Muscle layer of duodenum (tissue), 2 donors: Measurements from ENCODE around the gene STK24.

Experiments
- H3K27ac ChIP-seq: one replicate; pipeline ENCODE4 v1.7.0; 2013; ENCODE audit warnings: mild to moderate bottlenecking, low read length
- H3K27me3 ChIP-seq: one replicate; pipeline ENCODE4 v1.7.0; 2013; ENCODE audit warnings: low read depth, mild to moderate bottlenecking, control low read depth, low read length
- H3K36me3 ChIP-seq, 2 donors: one replicate each; pipeline ENCODE4 v1.7.0; 2013; ENCODE audit warnings: low read length in 2 of 2, control low read depth in 1 of 2, mild to moderate bottlenecking in 1 of 2; ENCODE audit not compliant: insufficient read depth in 2 of 2, control insufficient read depth in 1 of 2
- H3K4me1 ChIP-seq, 2 donors: one replicate each; pipeline ENCODE4 v1.7.0; 2013; ENCODE audit warnings: low read length in 2 of 2, mild to moderate bottlenecking in 2 of 2, control low read depth in 1 of 2, moderate library complexity in 1 of 2; ENCODE audit not compliant: insufficient read depth in 2 of 2, control insufficient read depth in 1 of 2
- H3K4me3 ChIP-seq, 2 donors: one replicate each; pipeline ENCODE4 v1.7.0; 2013; ENCODE audit warnings: low read length in 2 of 2, low read depth in 1 of 2, mild to moderate bottlenecking in 1 of 2
- H3K9me3 ChIP-seq, 2 donors: one replicate each; pipeline ENCODE4 v1.7.0; 2013; ENCODE audit warnings: low read length in 2 of 2, control low read depth in 1 of 2, mild to moderate bottlenecking in 1 of 2; ENCODE audit not compliant: control insufficient read depth in 1 of 2
- donor health status: healthy.

The STK24 gene

DNA sequence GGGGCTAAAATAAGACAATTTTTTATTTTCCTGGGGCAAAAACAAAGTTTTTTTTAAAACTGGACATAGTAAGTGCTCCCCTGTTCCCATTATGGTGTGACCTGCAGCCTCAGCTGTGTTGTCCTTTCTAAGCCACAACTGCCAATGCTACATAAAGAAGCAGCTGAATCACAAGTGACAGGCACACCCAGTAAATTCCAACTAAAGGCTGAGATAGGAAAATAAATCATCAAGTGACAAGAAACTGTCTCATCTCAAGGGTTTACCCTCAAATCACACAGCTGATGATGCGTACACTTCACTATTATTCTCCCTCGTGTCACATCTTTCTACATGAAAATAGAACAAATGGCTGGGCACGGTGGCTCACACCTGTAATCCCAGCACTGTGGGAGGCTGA, 28.7 kb downstream of the STK24 start:
- Histone ChIP-seq H3K4me1 (peaks cover 17 to 27% of the 10 kb centered on the region in 2 donors), H3K27ac (no peak overlapping the region), H3K36me3 (peaks cover 6 to 14% of the 10 kb centered on the region in 2 donors), H3K9me3 (no peaks in the 10 kb centered on the region), H3K27me3 (no peaks in the 10 kb centered on the region), H3K4me3 (no peak overlapping the region)

DNA sequence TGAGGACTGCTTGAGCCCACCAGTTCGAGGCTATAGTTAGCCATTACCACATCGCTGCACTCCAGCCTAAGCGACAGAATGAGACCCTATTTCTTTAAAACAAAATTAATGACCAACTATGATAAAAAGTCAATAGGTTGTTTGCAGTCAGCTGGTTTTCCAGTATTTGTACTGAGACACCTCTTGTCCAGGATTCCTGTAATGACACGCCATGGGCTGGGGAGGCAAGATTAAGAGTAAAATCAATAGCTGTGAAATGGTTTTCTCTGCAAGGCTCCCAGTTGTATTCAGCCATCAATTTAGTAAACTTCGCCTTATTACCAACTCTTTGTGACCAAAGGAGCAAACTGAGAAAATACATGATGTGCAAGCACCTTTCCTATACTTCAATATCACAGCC, 29.5 kb downstream of the STK24 start:
- H3K4me1 ChIP-seq = peaks cover 25 to 32% of the 10 kb centered on the region in 2 donors
- H3K36me3 ChIP-seq = peaks cover 6 to 14% of the 10 kb centered on the region in 2 donors
- H3K27me3 ChIP-seq = no peaks in the 10 kb centered on the region
- no peaks in the 10 kb centered on the region for H3K9me3 ChIP-seq
- no peak overlapping the region for H3K4me3 ChIP-seq
- no peak overlapping the region for H3K27ac ChIP-seq

DNA sequence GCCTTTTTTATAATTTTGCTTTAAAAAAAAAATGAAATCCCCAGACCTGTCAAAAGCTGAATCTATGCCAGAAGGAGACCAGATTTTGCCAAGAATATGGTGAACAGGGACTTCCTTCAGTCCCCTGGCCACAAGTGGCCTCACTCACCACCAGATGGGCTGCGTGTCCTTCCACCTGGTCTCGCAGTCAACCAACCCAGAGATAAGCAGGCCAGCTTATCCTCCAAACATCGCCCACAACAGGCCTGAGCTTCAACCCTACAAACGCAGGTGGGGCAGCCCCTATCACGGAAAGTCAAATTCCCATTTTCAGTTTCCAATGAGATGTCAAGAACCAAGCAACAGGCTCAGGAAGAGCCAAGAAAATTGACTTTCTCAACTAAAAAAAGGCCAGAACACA, 30.5 kb downstream of the STK24 start:
- Histone ChIP-seq H3K4me1 (peaks cover 28 to 43% of the 10 kb centered on the region in 2 donors), H3K27ac (no peak overlapping the region), H3K4me3 (no peak overlapping the region), H3K27me3 (no peaks in the 10 kb centered on the region), H3K9me3 (no peaks in the 10 kb centered on the region), H3K36me3 (peaks cover 6 to 13% of the 10 kb centered on the region in 2 donors)

DNA sequence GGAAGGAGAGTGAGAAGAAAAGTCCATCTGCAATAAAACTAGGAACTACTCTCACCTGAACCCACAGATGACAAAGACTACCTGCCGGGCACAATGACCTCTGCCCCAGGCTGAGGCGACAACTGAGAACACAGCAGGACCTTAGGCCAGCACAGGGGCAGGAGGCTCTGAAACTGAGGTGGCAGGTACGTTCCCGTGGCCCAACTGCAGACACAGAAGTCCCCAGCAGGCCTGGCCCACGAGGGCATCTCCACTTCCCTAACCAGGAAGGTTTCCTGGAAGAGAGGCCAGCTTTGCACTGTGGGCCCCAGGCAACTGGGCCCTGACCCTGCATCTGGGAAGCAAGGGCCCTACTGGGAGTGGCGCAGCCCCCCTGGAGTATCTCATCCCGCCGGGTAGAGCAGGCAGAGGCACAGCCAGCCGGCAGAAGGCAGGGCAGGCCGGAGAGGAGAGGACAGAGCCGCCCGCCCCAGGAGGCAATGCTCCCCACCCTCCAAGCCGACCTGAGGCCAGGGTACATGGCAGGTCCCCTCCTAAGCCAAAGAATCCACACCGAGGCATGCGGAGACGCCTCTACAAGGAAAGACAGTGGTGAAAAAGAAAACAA, 32.7 kb downstream of the STK24 start:
- H3K27me3 ChIP-seq = no peaks in the 10 kb centered on the region
- H3K27ac ChIP-seq = no peak overlapping the region
- peaks cover 3 to 6% of the 10 kb centered on the region in 2 donors for H3K36me3 ChIP-seq
- H3K4me3 ChIP-seq = no peak overlapping the region
- H3K9me3 ChIP-seq = no peaks in the 10 kb centered on the region
- peaks cover 34 to 57% of the 10 kb centered on the region in 2 donors for H3K4me1 ChIP-seq

DNA sequence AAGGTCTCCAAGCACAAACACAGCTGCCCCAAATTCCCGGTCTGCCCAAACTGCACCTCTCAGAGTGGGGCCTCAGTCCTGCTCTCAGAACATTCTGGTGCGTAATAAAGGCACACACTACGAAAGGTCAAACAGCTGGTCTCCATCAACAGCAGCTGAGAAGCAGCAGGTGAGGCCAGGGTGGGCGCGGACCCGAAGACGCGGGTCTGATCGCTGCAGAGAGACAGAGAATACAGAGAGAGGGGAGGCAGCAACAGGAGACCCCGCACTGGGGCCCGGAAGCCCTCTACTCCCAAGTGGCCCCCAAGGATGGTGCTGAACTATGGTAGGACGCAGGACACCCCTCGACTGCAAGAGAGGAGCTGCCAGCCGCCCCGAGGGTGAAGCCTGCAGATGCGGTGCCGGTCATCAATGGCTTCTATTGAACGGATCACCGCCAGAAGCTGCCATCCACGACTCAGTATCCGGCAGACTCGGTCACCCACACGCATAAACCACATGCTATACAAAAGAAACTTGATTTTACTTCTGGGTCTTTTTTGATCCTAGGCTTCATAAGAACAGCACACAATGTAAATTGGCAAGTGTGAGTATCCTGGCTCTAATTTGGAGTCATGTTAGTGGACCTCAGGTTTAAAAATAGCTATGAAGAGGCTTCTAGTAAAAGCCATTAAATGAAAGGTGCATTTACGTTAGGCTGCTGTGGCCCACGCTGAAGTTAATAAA, 33.4 kb downstream of the STK24 start:
- peak overlapping the region in 1 of 2 donors; percentile 5 for H3K4me3 ChIP-seq
- peaks cover 0 to 6% of the 10 kb centered on the region in 2 donors for H3K36me3 ChIP-seq
- peaks cover 34 to 57% of the 10 kb centered on the region in 2 donors for H3K4me1 ChIP-seq
- peak overlapping the region; percentile 68 for H3K27ac ChIP-seq
- H3K27me3 ChIP-seq = no peaks in the 10 kb centered on the region
- no peaks in the 10 kb centered on the region for H3K9me3 ChIP-seq

DNA sequence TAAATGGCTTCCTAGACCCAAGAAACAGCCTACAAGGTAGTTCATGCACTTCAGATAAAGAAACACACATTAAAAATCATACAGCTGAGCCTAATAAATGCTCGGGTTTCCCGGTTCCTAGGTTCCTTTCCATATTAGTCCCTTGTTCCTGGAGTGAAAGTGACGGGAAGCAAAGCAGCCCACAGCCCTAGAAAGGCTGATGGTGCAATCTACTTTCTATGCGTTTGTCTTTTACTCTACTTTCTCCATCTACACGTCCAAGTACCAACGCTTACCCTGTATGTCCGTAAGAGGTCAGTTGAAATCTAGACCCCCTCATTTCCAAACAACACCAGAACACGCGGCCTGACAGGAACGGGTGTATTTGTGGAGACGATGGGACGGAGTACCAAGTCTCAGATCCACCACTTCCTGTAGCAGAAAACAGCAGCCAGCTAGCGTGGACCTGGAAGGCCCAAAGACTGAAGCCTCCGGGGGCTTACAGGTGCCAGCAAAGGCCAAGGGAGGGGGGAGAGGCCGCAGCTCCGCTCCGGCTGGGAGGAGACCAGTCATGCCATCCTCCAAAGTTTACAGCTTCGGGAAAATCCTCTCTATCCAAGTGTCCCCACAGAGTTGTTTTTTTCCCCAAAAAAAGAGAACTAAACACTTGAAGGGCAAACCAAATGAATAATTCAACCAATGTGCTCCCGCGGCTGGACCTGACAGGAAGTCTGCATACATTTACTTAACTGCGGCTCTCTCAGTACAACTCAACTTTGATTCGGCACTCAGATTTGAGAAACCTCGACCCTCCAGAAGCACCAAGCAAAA, 34.1 kb downstream of the STK24 start:
- Histone ChIP-seq H3K4me3 (peak overlapping the region in 1 of 2 donors; percentile 5), H3K4me1 (peaks cover 28 to 57% of the 10 kb centered on the region in 2 donors), H3K27ac (peak overlapping the region; percentile 68)

DNA sequence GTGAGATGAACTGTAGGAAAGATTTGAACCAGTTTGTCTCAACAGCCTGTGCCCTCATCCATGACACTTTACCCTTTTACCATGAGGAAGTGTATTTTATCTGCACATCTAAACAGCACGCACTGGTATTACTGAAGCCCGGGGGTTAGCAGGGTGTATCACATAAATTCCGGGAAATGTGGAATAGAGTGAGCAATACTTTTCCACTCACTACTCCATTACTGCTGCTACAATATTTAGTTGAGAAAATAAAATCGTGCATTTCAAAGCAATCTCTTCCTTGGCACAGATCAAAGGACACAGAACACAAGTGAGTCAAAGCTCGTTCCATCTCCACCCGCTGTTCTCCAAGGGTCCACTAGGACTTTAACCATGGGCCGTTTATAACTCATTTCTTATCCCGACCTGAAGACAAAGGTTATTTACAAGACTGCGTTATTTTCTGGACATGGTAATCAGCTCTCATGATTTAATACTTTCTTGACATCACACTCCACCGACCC, 35.2 kb downstream of the STK24 start:
- H3K4me3 ChIP-seq = no peak overlapping the region
- no peaks in the 10 kb centered on the region for H3K27me3 ChIP-seq
- peak overlapping the region; percentile 17 for H3K27ac ChIP-seq
- H3K4me1 ChIP-seq = peaks cover 26 to 57% of the 10 kb centered on the region in 2 donors
- no peaks in the 10 kb centered on the region for H3K9me3 ChIP-seq
- H3K36me3 ChIP-seq = no peaks in the 10 kb centered on the region

More for the DNA sequence above, 34.1 kb downstream of the STK24 start:
- Histone ChIP-seq H3K36me3 (peaks cover 0 to 2% of the 10 kb centered on the region in 2 donors), H3K27me3 (no peaks in the 10 kb centered on the region), H3K9me3 (no peaks in the 10 kb centered on the region)

DNA sequence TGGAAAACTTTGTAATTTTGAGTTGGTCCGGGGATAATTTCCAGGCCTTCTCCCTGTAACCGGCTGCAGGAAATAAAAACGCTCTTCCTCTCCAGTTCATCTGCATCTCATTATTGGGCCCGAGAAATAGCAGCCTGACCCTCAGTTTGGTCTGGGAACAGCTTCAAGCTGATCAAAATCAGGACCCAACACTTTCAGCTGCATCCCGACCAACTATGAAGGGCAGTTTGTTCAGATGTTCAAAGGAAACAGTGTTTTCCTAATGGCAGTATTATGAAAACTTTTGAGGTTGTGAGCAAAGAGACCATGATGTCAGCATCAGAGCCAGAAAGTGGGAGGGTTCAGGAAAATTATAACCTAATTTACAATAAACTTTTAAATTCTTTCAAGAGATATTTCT, 35.7 kb downstream of the STK24 start:
- Histone ChIP-seq H3K4me3 (no peak overlapping the region), H3K4me1 (peaks cover 26 to 55% of the 10 kb centered on the region in 2 donors), H3K27ac (peak overlapping the region; percentile 17), H3K36me3 (no peaks in the 10 kb centered on the region), H3K27me3 (no peaks in the 10 kb centered on the region), H3K9me3 (no peaks in the 10 kb centered on the region)

DNA sequence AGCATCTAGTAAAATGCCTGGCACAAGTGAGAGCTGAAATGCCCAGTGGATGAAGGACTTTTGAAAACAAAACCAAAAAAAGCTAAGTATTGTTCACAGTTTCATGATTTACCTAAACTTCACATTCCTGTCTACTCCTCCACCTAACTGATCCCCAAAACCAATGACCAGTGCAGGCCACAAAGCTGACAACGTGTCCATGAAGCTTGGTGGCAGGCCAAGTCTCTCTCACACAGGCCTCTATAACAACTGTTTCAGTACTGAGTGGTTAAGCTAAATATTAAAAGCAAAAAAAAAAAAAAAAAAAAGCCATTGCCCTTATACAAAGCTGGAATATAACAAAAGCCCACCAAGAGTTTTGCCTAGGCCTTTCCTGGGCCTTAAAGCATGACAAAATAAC, 36.4 kb downstream of the STK24 start:
- Histone ChIP-seq H3K27me3 (no peaks in the 10 kb centered on the region), H3K36me3 (no peaks in the 10 kb centered on the region), H3K4me1 (peaks cover 26 to 58% of the 10 kb centered on the region in 2 donors), H3K4me3 (no peak overlapping the region), H3K27ac (no peak overlapping the region), H3K9me3 (no peaks in the 10 kb centered on the region)

DNA sequence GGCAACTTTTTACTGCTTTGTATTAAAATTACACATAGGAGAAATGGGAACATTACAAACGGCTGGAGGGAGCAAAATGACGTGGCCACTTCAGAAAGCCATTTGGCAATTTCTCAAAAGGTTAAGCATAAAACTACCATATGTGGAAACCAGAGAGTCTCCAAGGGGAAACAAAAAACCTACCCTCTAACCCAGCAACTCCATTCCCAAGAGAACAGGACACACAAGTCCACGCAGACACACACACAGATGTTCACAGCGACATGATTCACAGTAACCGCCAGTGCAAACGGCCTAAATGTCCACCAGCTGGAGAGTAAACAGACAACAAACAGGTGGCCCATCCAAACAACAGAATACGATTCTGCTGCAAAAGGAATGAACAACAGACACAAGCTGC, 37.2 kb downstream of the STK24 start:
- Histone ChIP-seq H3K27ac (no peak overlapping the region), H3K4me3 (no peak overlapping the region), H3K27me3 (no peaks in the 10 kb centered on the region), H3K36me3 (no peaks in the 10 kb centered on the region), H3K9me3 (no peaks in the 10 kb centered on the region), H3K4me1 (peaks cover 26 to 58% of the 10 kb centered on the region in 2 donors)

DNA sequence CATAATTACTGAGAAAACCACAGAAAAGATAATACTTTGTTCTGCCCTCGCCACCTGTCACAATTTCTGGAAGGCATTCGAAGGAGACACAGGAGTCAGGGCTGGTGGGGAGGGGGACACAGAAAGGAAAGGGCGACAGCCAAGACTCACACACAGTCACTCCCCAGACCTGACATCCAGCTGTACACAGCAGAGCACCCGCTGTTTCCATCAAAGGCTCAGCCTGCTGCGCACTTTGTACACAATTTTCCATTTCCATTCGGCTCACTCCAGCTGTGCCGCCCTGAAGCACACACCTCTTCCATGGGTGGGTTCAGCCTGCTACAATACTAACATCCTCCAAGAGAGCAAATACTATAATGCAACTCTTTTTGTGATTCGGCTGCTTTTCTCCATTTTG, 38.0 kb downstream of the STK24 start:
- Histone ChIP-seq H3K4me1 (peaks cover 23 to 50% of the 10 kb centered on the region in 2 donors), H3K36me3 (no peaks in the 10 kb centered on the region), H3K27me3 (no peaks in the 10 kb centered on the region), H3K27ac (no peak overlapping the region), H3K9me3 (no peaks in the 10 kb centered on the region), H3K4me3 (no peak overlapping the region)
